Endothelial cell of umbilical vein (primary cell): ENCODE data around the gene RBM33.

Experiments
- EZH2 ChIP-seq: IDR thresholded peaks from 2 replicates; pipeline ENCODE4 v1.6.1; 2012; ENCODE audit warnings: borderline replicate concordance, low read depth, mild to moderate bottlenecking, moderate library complexity, low read length, inconsistent platforms; ENCODE audit not compliant: severe bottlenecking
- FOS ChIP-seq: IDR thresholded peaks from 2 replicates; pipeline ENCODE4 v1.6.1; 2011; ENCODE audit warnings: mild to moderate bottlenecking, low read length, moderate library complexity, borderline replicate concordance; ENCODE audit not compliant: insufficient read depth
- MYC ChIP-seq: IDR thresholded peaks from one replicate; pipeline ENCODE4 v1.6.1; 2011; ENCODE audit warnings: mild to moderate bottlenecking, low read depth, low read length
- POLR2A ChIP-seq: IDR thresholded peaks from 2 replicates; pipeline ENCODE4 v1.6.1; 2012; ENCODE audit warnings: low read depth, mild to moderate bottlenecking, control low read depth, low read length
- POLR2AphosphoS5 ChIP-seq: IDR thresholded peaks from 2 replicates; pipeline ENCODE4 v1.6.1; 2012; ENCODE audit warnings: low read depth, mild to moderate bottlenecking, control low read depth, low read length, moderate library complexity; ENCODE audit not compliant: insufficient read depth
- TF ChIP-seq, protein P1 (sequence below), 2 donors: IDR thresholded peaks; 1 replicate in 1 of 2; 2 replicates in 1 of 2; pipeline ENCODE4 v1.5.1; 2011; ENCODE audit warnings: low read length in 2 of 2, mild to moderate bottlenecking in 2 of 2, moderate library complexity in 2 of 2, control low read depth in 1 of 2, inconsistent platforms in 1 of 2, low read depth in 1 of 2; ENCODE audit not compliant: insufficient read depth in 1 of 2; ENCODE audit errors: extremely low read depth in 1 of 2

DNA sequence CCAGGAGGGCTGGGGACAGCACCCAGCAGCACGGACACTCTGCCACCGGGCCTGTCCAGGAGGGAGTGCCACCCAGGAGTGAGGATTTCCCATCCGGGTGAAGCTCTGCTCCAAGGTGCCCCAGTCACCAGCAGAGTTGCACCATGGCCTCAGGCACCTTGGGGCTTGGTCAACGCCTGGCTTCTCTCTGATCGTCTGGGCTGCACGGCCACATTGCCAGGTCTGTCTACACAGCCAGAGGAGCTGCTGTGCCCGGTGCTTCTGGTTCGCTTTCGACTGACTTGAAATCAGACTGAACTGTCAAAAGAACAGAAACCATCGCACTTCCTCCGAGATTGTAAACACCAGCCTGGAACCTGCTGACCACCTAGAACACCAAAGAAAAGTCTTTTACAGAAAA, 155.8 kb downstream of the RBM33 start:
- TF ChIP-seq, protein P1, sequence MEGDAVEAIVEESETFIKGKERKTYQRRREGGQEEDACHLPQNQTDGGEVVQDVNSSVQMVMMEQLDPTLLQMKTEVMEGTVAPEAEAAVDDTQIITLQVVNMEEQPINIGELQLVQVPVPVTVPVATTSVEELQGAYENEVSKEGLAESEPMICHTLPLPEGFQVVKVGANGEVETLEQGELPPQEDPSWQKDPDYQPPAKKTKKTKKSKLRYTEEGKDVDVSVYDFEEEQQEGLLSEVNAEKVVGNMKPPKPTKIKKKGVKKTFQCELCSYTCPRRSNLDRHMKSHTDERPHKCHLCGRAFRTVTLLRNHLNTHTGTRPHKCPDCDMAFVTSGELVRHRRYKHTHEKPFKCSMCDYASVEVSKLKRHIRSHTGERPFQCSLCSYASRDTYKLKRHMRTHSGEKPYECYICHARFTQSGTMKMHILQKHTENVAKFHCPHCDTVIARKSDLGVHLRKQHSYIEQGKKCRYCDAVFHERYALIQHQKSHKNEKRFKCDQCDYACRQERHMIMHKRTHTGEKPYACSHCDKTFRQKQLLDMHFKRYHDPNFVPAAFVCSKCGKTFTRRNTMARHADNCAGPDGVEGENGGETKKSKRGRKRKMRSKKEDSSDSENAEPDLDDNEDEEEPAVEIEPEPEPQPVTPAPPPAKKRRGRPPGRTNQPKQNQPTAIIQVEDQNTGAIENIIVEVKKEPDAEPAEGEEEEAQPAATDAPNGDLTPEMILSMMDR (IDR thresholded peaks at IDR 0.05; ENCODE audit: extremely low read depth in 1 of 2, insufficient read depth in 1 of 2, low read depth in 1 of 2, low read length in 2 of 2), result no peak
- TF ChIP-seq FOS, result no peak
- TF ChIP-seq POLR2AphosphoS5, result no peak
- no peak for TF ChIP-seq EZH2
- no peak for TF ChIP-seq POLR2A
- no peak for TF ChIP-seq MYC
